ENCODE results near the gene TBC1D5. TPM values are rescaled to one million over a fixed set of nuclear protein-coding genes. Genes with fewer than 3 reads are reported as not detected.

The TBC1D5 gene
- total RNA-seq, 2 donors from 2014 or later: 46.8 to 71.1 TPM

DNA sequence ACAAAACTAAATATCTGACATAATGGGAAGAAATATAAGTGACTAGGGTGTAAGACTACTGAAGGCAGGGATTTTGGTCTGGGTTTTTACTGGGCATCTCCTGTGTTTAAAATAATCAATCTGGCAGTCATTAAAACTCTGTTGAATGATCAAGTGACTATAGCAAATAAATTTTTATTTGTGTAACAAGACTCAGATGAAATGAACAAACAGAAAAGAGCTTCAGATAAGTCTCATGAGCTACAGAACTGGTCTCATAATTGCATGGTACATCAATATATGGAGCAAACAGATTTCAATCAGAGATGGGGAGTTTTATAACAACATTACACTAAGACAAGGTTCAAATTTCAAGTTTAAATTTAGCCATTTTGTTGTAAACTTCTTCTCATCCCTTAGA, 485.2 kb downstream of the TBC1D5 start:
- ATAC-seq (no peak), DNase-seq (no peak)
- Histone ChIP-seq H3K4me1 (peaks cover 4% of the 10 kb centered on the region), H3K27ac (no peak overlapping the region), H3K9me3 (no peaks in the 10 kb centered on the region), H3K4me3 (no peak overlapping the region), H3K36me3 (replicated peaks in 1 of 2; ENCODE audit: insufficient read depth in 1 of 2, low read depth in 2 of 2) (no peaks in the 10 kb centered on the region), H3K27me3 (no peaks in the 10 kb centered on the region)
- intact Hi-C loops (cut with DNase I): loop anchor here (5.0 kb wide), 1 partner anchor 150 kb away; no protein-coding TSS in a partner anchor
- TF ChIP-seq, protein P1, sequence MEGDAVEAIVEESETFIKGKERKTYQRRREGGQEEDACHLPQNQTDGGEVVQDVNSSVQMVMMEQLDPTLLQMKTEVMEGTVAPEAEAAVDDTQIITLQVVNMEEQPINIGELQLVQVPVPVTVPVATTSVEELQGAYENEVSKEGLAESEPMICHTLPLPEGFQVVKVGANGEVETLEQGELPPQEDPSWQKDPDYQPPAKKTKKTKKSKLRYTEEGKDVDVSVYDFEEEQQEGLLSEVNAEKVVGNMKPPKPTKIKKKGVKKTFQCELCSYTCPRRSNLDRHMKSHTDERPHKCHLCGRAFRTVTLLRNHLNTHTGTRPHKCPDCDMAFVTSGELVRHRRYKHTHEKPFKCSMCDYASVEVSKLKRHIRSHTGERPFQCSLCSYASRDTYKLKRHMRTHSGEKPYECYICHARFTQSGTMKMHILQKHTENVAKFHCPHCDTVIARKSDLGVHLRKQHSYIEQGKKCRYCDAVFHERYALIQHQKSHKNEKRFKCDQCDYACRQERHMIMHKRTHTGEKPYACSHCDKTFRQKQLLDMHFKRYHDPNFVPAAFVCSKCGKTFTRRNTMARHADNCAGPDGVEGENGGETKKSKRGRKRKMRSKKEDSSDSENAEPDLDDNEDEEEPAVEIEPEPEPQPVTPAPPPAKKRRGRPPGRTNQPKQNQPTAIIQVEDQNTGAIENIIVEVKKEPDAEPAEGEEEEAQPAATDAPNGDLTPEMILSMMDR (IDR thresholded peaks at IDR 0.05): no peak
- TF ChIP-seq POLR2A (IDR thresholded peaks at IDR 0.05): no peak

DNA sequence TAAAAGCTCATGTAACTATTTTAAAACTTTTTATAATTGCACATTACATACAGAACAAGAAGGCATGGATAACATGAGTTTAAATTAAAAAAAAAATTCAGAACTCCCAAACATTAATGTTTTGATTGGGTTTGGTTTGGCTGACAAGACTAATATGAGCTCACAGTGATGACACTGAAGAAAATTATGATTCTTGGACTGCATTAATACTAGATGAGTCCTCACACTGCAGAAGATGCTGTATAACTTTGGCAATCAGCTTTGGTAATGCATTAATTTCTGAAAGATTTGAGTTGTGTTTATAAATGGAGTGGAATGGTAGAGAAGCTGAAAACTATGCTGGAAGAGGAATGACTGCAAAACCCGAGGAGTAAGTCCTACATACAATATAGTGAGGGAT, 498.8 kb downstream of the TBC1D5 start:
- Histone ChIP-seq H3K27me3 (no peaks in the 10 kb centered on the region), H3K4me3 (no peak overlapping the region), H3K4me1 (no peaks in the 10 kb centered on the region), H3K27ac (no peak overlapping the region), H3K9me3 (no peaks in the 10 kb centered on the region), H3K36me3 (replicated peaks in 1 of 2; ENCODE audit: insufficient read depth in 1 of 2, low read depth in 2 of 2) (no peaks in the 10 kb centered on the region)
- ATAC-seq (no peak), DNase-seq (no peak)
- intact Hi-C loops (cut with DNase I): no loop called here
- 80 to 84% methylated on average over 1 of the region's 1 CpG for WGBS, 2 donors
- TF ChIP-seq, protein P1 (IDR thresholded peaks at IDR 0.05): no peak
- no peak for TF ChIP-seq POLR2A (IDR thresholded peaks at IDR 0.05)

DNA sequence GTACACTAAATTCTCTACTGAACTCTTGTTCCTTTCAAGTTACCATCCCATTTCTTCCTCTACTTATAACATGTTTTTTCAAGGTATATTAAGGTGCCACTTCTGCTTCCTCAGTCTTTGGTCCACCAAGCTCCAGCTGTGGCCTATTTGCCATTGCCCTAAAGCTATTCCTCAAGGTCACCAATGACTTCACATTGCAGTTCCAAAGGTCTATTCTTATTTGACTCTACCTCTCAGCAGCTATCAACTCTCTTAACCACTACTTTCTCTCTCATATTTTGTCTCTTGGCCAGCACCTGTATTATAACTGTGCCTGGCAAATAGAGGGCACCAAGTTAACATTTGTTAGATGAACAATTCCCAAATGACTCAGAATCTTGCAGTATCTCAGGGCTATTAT, 503.0 kb downstream of the TBC1D5 start:
- Histone ChIP-seq H3K27ac (no peak overlapping the region), H3K4me1 (peaks cover 7% of the 10 kb centered on the region), H3K4me3 (no peak overlapping the region), H3K9me3 (no peaks in the 10 kb centered on the region), H3K27me3 (no peaks in the 10 kb centered on the region), H3K36me3 (replicated peaks in 1 of 2; ENCODE audit: insufficient read depth in 1 of 2, low read depth in 2 of 2) (no peaks in the 10 kb centered on the region)
- ATAC-seq (no peak), DNase-seq (no peak)
- intact Hi-C loops (cut with DNase I): loop anchor here (10.0 kb wide), 1 partner anchor 635 kb away; the partner anchor contains the start of gene DAZL
- TF ChIP-seq, protein P1 (IDR thresholded peaks at IDR 0.05): no peak
- no peak for TF ChIP-seq POLR2A (IDR thresholded peaks at IDR 0.05)

DNA sequence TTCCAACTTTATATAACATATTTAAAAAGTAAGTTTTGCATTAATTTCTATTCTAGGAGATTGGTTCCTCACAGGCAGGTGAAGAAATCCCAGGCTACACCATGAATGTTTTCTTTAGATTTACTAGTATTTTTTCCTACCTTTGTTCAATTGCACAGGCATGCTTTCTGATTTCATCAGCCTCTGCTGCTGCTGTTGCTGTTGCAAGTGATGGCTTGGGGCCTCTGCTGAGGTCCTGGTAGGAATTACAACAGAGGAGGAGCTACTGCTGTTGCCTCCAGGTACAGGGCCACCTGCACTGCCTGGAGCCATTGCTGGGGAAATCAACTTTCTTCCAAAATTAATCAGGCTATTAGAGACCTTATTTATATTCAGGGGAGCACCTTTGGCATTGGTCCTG, 504.4 kb downstream of the TBC1D5 start:
- H3K36me3 ChIP-seq (replicated peaks in 1 of 2; ENCODE audit: insufficient read depth in 1 of 2, low read depth in 2 of 2): no peaks in the 10 kb centered on the region
- peaks cover 7% of the 10 kb centered on the region for H3K4me1 ChIP-seq
- no peak overlapping the region for H3K27ac ChIP-seq
- H3K27me3 ChIP-seq: no peaks in the 10 kb centered on the region
- intact Hi-C loops (cut with DNase I): loop anchor here (10.0 kb wide), 1 partner anchor 633 kb away; the partner anchor contains the start of gene DAZL
- no peak overlapping the region for H3K4me3 ChIP-seq
- no peak for DNase-seq
- ATAC-seq: no peak
- TF ChIP-seq POLR2A (IDR thresholded peaks at IDR 0.05): no peak
- TF ChIP-seq, protein P1 (IDR thresholded peaks at IDR 0.05): no peak
- no peaks in the 10 kb centered on the region for H3K9me3 ChIP-seq

DNA sequence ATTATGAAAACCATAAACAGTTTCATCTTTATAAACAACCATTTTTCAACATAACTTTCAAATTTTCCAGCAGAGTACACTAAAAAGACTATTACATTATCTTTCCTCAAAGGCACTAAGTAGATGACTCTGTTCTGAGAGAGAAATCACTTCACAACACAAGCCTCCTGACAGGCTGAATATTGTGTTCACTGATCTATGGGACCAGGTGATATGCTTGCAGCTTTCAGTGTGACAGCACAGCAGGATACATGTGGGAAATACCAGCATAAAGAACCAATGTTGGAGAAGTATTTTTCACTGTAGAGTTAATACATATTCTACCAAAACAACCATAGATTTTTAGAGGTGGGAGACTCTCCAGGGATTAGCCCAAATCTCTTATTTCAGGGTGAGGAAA, 507.1 kb downstream of the TBC1D5 start:
- intact Hi-C loops (cut with DNase I): loop anchor here (10.0 kb wide), 1 partner anchor 631 kb away; the partner anchor contains the start of gene DAZL
- H3K4me1 ChIP-seq: peaks cover 20% of the 10 kb centered on the region
- TF ChIP-seq, protein P1 (IDR thresholded peaks at IDR 0.05): no peak
- no peak for TF ChIP-seq POLR2A (IDR thresholded peaks at IDR 0.05)
- H3K27me3 ChIP-seq: no peaks in the 10 kb centered on the region
- no peaks in the 10 kb centered on the region for H3K9me3 ChIP-seq
- no peak for ATAC-seq
- no peaks in the 10 kb centered on the region for H3K36me3 ChIP-seq (replicated peaks in 1 of 2; ENCODE audit: insufficient read depth in 1 of 2, low read depth in 2 of 2)
- H3K4me3 ChIP-seq: no peak overlapping the region
- no peak overlapping the region for H3K27ac ChIP-seq
- DNase-seq: no peak
